D721Med (cell line): ENCODE results near the gene TTLL3.
"Not testable (repeated sequence)": the region's sequence is repeated elsewhere in the genome, so short reads cannot be mapped to it uniquely, and the experiment has no call there.

Experiments
- DNase-seq: peaks from one replicate; pipeline ENCODE4 v3.0.0; 2011; ENCODE audit warnings: low spot score; ENCODE audit not compliant: insufficient read length
- FAIRE-seq: peaks from 2 replicates; lab custom pipeline; 2011; peaks lifted over from hg19 to GRCh38; lab: Jason Lieb, UNC
- TF ChIP-seq, protein P1 (sequence below): IDR thresholded peaks from 2 replicates; pipeline ENCODE4 v1.5.1; 2012; ENCODE audit warnings: mild to moderate bottlenecking, control low read depth; ENCODE audit not compliant: insufficient read depth; ENCODE audit errors: missing control alignments

Gene TTLL3

GRCh38 chr3:9852528-9852927 lies 42.5 kb downstream of the TTLL3 start:
- TF ChIP-seq, protein P1, sequence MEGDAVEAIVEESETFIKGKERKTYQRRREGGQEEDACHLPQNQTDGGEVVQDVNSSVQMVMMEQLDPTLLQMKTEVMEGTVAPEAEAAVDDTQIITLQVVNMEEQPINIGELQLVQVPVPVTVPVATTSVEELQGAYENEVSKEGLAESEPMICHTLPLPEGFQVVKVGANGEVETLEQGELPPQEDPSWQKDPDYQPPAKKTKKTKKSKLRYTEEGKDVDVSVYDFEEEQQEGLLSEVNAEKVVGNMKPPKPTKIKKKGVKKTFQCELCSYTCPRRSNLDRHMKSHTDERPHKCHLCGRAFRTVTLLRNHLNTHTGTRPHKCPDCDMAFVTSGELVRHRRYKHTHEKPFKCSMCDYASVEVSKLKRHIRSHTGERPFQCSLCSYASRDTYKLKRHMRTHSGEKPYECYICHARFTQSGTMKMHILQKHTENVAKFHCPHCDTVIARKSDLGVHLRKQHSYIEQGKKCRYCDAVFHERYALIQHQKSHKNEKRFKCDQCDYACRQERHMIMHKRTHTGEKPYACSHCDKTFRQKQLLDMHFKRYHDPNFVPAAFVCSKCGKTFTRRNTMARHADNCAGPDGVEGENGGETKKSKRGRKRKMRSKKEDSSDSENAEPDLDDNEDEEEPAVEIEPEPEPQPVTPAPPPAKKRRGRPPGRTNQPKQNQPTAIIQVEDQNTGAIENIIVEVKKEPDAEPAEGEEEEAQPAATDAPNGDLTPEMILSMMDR: no peak
- FAIRE-seq: no peak
- no peak for DNase-seq

GRCh38 chr3:9854291-9854940 lies 44.4 kb downstream of the TTLL3 start:
- FAIRE-seq: not testable (repeated sequence)

GRCh38 chr3:9855594-9855993 lies 45.5 kb downstream of the TTLL3 start:
- TF ChIP-seq, protein P1: no peak
- DNase-seq: no peak
- FAIRE-seq: no peak

More at GRCh38 chr3:9854291-9854940, 44.4 kb downstream of the TTLL3 start:
- not testable (repeated sequence) for DNase-seq

GRCh38 chr3:9859530-9860025 lies 49.5 kb downstream of the TTLL3 start:
- no peak for DNase-seq
- TF ChIP-seq, protein P1: no peak
- no peak for FAIRE-seq

GRCh38 chr3:9861201-9861600 lies 51.1 kb downstream of the TTLL3 start:
- DNase-seq (no peak), FAIRE-seq (no peak)
- TF ChIP-seq, protein P1: no peak

DNA sequence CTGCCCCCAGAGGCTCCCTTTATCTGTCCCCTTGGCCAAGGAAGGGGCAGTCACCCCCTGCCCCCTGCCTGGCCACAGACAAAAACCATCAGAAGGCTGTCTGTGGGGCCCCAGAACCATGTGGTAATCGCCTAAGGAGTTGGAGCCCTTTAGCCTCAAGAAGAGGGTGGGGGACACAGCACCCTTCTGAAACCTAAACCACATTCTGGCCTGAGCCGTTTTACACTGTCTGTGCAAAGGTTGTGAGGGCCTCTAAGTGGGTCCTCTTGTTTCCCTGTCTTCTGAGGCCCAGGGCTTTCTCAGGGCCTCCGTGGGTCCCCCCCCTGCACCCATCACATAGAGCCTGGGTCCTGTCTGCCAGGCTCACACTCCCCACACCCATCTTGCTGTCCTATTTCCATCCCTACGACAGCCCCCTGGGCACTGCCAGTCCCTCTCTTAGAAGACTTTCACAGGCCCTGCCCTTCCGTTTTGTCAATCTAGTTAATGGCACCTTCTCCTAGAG lies 51.6 kb downstream of the TTLL3 start:
- TF ChIP-seq, protein P1: no peak
- DNase-seq (no peak), FAIRE-seq (no peak)

DNA sequence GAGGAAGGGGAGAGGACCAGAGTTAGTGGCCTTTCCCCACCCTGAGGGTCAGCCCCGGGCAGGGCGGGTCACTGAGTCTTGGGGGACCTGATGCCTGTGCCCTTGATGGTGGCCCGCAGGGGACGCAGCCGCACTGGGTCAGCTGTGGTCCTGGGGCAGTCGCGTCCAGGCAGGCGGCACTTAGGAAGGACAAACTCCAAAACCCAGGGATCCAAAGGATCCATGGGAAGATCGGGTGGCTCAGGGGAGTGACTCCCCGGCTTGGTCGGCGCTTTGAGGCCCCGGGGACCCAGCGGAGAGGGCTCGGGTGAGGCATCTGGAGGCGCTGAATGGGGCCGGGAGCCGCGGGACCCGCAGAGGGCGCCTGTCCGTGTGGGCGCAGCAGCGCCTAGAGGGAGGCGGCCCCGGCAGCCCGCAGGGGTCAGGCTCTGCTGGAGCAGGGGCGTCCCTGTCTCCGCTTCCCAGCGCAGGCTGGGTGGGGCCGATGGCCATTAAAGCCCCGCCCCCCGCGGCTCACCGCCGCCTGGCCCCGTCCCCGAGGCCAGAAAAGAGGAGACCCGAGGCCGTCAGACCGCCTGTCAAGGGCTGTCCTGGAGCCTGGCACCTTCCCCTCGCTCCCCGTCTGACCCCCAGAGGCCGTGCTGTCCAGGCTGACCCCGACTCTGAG lies 52.5 kb downstream of the TTLL3 start:
- no peak for FAIRE-seq
- no peak for DNase-seq
- TF ChIP-seq, protein P1: no peak
